AG08396 (cell line): Measurements from ENCODE around the gene KIAA1217.

Experiments used
- DNase-seq: peaks from one replicate; pipeline ENCODE4 v3.0.0; 2012; ENCODE audit warnings: low spot score, mixed read lengths

KIAA1217 gene, protein sequence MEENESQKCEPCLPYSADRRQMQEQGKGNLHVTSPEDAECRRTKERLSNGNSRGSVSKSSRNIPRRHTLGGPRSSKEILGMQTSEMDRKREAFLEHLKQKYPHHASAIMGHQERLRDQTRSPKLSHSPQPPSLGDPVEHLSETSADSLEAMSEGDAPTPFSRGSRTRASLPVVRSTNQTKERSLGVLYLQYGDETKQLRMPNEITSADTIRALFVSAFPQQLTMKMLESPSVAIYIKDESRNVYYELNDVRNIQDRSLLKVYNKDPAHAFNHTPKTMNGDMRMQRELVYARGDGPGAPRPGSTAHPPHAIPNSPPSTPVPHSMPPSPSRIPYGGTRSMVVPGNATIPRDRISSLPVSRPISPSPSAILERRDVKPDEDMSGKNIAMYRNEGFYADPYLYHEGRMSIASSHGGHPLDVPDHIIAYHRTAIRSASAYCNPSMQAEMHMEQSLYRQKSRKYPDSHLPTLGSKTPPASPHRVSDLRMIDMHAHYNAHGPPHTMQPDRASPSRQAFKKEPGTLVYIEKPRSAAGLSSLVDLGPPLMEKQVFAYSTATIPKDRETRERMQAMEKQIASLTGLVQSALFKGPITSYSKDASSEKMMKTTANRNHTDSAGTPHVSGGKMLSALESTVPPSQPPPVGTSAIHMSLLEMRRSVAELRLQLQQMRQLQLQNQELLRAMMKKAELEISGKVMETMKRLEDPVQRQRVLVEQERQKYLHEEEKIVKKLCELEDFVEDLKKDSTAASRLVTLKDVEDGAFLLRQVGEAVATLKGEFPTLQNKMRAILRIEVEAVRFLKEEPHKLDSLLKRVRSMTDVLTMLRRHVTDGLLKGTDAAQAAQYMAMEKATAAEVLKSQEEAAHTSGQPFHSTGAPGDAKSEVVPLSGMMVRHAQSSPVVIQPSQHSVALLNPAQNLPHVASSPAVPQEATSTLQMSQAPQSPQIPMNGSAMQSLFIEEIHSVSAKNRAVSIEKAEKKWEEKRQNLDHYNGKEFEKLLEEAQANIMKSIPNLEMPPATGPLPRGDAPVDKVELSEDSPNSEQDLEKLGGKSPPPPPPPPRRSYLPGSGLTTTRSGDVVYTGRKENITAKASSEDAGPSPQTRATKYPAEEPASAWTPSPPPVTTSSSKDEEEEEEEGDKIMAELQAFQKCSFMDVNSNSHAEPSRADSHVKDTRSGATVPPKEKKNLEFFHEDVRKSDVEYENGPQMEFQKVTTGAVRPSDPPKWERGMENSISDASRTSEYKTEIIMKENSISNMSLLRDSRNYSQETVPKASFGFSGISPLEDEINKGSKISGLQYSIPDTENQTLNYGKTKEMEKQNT (N-terminal part only)

DNA sequence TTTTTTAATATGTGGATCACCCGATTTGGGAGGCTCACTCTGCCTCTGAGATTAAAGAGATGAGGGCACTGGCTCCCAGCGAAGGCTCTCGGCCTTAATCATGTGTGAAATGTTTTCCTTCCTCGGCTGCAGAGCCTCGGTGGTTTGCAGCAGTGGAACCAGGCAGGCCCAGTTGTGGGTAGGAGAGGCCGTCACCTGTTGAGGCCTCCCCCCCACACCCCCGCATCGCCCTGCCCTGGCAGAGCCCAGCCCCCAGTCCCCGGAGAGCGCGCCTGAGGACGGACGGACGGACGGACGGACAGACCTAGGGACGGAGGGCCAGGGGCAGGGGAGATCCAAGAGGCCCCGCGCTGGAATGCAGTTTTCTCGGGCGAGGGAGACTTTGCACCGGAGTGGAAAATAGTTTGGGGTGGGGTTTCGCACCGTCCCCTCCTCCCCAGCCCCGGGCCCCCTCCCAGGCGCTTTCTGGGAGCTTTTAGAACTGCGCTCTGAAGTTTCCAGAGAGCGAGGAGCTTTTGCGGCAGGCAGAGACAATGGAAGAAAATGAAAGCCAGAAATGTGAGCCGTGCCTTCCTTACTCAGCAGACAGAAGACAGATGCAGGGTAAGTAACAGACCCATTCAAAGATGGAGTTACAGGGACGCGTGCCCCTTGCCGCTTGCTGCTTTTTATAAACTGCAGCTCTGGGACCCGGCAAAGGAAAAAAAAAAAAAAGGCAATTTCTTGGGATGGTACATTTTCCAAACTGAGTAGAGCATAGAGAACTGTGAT lies at the start of gene KIAA1217:
TSS of gene KIAA1217 (plus strand) at position 478 of the 771 bp plus-strand sequence. CDS start at position 534, 56 bp downstream.
- DNase-seq, result peak; percentile 32

DNA sequence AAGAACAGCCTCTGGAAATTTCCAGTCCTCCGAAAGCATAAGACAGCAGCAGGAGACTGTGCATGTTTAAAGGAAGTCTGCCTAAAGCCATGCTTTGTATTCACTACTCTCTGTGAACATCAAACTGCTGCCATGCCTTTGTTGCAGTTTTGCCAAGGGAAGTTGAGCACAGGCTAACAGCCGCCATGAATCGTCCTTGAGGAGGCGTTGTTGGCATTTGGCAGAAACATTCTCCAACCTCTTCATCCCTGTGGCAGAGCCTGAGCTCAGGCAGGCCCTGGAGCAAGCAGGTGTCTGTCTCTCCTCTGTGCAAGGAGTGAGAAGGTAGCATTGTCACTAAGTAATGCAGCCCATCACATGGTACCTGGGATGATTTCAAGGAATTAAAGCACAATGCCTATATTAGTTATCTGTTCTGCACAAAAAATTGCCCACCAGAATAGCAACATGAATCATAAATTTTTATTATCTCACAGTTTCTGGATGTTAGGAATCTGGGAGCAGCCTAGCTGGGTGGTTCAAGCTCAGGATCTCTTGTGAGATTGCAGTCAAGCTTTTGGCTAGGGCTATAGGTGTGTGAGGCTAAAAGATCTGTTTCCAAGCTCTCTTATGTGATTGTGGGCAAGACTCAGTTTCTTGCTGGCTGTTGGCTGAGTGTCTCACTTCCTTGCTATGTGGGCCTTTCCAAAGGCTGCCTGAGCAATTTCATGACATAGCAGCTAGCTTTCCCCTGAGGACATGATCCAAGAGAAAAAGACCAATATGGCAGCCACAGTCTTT lies 46.5 kb upstream of the KIAA1217 start:
- no peak for DNase-seq

DNA sequence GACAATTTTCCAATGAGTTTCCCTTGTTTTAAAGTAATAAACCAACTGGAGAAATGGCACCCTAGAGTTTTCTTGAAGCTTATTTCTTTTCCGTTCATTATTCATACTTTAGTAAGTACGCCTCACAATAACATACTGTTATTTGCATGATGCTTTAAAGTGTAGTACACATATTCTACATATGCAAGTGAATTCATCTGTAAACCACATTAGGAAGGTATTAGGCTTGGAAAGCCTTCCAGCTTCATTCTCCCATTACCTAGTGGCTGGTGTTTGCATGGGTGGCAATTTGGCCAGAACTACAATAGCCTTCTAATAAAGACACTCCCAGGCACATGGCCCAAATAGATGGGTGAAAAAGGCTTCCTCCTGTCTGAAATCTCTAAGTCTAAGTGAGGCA lies 45.5 kb upstream of the KIAA1217 start:
- DNase-seq, result no peak

DNA sequence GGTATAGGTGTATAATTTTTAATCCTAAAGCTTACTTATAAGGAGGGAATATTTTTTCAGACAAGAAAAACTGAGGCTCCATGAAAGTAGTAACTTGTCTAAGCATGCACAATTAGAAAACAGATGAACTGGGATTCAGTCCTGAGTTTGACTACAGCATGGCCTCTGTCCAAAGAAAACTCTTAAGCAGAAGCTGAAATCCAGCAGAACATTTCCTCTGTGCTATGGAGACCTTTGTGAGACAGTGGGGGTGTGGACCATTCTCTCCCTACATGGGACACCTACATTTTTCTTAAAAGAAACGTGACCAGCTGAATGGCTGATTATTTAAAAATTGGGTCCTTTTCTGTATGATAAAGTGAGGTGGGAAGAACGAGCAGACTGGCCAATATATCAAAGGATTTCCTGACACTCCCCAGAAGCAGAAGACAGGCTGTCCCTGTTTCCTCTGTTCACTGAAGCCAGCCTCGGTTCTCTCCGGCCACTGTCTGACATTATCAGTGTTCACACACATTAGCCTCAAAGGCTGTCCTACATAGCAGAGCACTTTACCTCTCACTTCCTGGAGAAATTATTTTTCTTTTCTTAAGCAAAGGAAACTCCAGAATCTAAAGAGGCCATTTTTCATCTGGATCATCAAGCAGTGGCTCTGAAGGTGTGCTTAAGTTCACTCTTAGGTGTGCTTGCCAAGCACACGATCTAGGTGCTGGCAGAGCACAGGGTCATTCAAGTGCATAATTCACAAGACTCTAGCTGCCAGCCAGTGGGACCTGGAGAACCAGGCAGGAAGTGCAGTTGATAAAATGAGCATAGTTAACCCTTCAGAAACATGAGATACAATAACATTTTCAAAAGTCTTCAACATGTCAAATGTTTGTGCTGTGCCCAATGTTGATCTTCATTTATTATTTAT lies 40.4 kb upstream of the KIAA1217 start:
- no peak for DNase-seq

DNA sequence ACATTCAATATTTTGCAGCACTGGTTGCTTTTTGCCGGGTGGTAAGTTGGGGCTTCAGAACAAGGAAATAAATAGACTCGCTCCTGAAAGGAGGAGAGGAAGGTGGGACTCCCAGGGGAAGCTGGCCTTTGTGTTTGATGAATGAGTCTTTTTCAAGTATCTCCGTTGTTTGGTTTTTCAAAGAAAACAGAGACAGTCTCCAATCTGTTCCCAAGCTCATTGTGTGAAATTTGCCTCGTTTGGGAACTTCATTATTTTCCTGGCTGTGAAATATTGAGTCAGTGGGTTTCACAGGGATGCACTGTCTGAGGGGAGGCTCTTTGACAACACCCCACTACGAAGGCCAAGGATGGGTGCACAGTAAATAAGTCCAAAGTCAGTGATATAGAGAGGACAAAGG lies 38.7 kb upstream of the KIAA1217 start:
- no peak for DNase-seq

DNA sequence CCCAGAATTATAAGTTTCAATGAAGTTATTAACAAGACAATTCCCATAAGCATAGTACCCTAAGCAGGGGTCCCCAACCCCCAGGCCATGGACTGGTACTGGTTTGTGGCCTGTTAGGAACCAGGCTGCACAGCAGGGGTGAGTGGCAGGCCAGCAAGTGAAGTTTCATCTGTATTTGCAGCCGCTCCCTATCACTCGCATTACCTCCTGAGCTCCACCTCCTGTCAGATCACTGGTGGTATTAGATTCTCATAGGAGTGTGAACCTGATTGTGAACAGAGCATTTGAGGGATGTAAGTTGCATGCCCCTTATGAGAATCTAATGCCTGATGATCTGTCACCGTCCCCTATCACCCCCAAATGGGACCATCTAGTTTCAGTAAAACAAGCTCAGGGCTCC lies 36.0 kb upstream of the KIAA1217 start:
- DNase-seq, result no peak

DNA sequence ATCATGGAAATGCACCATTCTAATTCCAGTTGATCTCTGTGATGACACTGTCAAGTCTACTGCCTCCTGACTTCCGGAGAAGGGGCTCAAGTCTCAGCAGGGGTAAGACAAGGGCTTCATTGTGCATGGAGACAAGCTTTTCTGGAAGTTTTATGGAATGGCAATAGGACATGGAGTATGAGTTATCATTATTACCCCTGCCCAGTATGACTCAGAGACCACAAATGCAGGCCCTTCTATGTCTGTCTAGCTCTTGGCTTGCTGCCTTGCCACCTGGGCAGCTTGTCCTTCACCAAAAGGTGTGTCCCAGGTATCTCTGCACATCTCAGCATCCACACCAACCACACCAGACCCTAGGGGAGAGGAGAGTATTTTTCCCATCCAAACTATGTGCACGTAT lies 34.9 kb upstream of the KIAA1217 start:
- no peak for DNase-seq

DNA sequence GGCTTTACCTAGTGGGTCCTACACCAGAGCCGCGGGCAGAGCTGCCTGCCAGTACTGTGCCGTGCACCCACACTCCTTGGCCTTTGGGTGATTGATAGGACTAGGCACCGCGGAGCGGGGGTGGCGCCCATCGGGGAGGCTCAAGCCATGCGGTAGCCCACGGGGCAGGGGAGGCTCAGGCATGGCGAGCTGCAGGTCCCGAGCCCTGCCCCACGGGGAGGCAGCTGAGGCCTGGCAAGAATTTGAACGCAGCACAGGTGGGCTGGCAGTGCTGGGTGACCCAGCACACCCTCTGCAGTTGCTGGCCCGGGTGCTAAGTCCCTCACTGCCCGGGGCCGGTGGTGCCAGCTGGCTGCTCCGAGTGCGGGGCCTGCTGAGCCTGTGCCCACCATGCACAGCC lies 32.3 kb upstream of the KIAA1217 start:
- DNase-seq, result no peak

DNA sequence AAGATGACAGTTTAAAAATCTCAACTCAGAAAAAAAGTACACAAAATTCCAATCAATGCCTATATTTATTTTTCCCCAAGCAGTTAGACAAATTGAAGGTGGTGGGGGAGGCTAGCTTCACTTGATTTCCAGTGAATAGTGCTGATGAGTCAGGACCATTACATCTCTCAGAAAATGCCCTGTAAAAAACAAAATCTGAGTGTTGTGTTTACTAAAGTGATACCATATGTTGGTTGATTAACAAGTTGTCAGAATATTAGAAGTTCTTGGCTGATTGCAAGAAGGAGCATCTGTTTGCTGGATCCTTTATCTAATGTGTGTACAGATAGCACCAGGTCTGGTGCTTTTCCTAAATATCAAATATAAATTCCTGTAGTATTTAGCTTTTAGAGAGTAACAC lies 31.3 kb upstream of the KIAA1217 start:
- DNase-seq, result no peak

DNA sequence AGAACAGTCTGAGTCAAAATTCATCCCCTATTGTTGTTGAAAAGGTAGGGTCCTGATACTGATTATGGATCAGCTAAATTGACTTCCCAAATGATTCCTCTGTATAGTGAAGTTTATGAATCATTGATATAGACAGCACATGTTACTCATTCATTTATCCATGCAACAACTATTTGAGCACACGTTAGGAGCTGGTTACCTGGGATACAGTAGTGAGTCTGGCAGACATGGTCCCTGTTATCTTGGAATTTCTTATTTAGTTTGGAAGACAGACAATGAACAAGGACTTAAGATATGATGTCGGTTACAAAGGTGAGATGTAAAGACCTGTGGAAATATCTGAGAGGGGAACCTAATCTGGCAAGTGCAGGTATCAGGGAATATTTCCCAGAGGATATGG lies 28.0 kb upstream of the KIAA1217 start:
- no peak for DNase-seq

DNA sequence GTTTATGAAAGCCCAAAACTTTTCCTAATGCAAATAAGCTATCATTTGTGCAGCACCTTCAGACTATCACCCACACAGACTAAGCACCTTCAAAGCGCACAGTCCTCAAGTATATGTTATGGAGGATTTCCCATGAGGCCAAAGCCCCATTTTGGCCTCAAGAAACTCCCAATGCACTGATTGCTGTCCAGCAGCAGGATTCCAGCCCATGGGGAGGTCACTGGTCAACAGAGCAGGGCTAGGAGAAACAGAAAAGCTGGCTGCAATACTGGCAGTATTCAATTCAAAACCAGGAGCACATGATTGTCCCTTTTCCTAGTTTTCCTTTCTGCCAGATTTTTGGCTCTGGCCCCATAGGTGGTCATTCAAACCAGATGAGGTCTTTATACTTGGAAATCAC lies 24.5 kb upstream of the KIAA1217 start:
- DNase-seq, result no peak

DNA sequence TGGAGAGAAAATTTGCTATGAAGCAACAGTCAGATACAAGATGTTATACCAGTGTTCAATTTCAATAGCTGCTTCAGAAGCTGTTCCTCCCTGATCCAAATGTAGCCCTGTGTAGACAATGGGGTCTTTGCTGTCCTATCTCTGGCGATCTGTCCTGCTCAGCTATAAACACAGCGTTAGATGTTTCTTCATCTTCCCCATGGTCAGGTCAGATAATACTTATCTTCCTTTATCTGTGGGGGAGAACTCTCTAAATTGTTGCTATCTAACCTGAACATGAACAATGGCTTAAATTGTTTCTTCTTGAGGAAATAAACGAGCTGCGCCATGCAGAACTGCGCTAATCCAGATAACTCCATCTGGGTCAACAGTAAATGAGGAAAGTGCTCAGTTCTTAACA lies 15.6 kb upstream of the KIAA1217 start:
- DNase-seq, result no peak

DNA sequence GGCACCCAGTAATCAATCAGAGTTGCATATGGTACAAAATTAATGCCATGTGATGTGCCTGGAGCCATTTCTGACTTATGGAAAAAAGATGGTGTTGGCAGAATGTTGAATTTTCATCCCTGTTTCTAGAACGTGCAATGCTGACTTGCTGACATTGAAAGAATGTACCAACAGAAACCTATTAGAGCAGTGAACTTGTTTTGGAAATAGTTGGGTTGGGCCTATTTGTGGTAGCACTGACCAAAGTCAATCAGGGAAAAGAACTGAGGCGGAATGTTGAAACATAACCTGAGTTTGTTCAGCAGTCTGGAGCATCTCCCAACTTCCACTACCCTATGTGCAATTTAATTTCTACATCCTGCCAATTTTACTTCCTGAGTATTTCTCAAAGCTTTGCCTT lies 11.7 kb upstream of the KIAA1217 start:
- no peak for DNase-seq

DNA sequence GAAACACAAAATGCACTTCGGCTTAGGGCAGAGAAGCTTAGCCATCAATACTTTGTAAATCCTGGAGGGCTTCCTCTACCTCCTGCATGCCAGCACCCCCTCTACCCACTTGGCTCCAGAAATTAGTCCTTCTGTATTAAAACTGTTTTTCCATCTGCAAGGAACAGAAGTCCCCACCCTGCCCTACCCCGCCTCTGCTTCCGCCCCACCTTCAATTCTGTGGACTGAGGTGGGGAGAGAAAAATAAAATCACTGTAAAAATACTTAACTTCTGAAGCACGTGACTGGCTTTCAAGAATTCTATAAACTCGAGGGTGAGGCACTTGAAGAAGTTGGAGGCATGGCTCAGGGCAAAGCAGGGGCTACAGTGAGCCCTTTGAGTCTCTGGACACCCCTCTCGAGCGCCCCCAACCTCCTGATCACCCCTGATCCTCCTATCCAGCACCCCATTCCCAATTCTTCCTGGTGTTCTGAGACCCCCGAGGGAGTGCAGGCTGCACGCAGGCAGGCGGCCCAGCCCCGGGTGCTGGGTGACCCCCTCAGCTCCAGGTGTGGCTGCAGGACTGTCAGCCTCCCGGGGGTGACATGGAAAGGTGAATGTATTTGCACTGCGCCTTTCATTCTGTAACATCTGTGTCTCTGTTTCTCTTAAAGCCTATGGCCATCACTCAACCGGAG lies 7.3 kb upstream of the KIAA1217 start:
- no peak for DNase-seq

DNA sequence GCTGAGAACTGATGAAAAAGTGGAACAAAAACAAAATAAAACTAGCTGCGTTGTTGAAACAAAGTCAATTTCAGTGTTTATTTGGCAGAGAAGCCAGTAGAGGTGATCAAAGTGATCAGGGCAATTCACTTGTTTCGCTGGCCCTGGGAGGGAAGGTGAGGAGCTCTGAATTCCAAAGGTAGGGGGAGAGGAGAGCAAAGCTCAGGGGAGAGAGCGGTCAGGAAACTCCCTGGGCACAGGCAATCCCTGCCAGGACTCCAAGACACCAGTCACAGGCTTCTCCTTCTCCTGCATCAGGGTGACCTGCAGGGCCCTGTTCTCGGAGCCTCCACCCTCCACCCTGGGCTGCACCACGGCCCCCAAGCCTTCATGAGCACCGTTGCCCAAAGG lies 6.8 kb upstream of the KIAA1217 start:
- no peak for DNase-seq

DNA sequence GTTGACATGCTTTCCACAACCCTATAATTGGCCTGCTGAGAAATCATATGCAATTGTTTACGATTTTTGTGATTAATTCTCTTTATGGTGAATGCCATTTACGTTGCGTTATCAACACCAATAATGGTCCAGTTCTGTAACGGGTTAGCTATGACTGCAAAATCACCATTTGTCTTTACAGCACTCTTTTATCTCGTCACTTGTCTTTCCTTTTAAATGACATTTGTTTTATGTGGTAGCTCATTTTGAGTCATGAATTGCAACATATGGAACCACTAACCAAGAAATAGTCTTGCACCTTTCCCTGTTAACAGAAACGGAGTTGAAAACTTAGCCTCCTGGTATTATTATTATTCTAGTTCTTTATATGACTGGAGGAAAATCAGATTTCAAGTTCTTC lies 3.1 kb upstream of the KIAA1217 start:
- DNase-seq, result no peak

DNA sequence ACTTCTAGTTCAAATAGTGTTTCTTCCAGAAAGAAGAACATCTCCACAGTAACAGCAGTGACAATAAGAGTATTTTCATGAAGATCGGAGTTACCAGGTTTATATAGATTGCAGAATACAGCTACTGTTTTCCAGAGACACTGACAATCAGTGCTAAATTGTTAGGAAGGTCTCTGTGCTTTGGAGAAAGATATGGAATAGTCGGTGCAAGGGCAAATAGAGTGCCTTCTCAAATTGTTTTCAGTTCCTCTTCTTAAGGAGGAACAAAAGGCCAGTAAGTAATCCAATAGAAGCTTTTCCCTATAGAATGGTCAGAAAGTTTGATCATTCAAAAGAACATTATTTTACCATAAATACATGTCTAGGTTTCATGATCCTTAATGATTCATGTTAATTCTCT lies 2.6 kb upstream of the KIAA1217 start:
- DNase-seq, result no peak

DNA sequence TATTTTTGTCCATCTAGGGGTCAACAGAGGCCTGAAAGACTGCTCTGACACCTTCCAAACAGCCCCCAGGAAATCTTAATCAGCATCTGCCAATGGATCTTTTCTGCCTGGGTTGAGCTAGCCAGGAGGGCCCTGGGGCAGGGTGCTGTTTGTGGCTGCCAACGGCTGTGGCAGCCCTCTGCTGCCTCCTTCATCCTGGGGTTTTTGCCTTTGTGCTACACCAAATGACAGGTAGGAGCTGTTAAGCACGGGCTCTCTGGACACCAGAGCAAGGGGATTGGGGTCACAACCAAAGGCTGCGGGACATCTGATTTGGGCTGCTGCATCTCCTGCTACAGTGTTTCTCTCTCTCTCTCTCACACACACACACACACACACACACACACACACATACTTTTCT lies 2.0 kb upstream of the KIAA1217 start:
- no peak for DNase-seq

DNA sequence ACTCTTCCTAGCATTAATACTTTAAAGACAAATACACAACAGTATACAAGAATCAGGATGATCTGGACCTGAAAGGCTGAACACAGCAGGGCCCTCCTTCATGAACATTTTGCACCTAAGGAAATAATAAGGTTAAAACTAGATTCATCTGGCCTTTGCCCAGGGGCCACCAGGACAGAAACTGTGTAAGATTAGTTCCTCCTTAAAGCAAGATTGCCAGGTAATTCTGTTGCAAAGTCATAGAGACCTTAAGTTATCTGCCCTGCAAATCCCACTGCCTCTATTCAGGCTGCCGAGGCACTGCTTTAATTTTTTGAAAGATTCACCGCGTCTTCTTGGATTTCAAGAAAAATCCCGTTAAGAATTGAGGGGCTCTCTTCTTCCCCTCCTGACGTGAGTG lies 1.6 kb upstream of the KIAA1217 start:
- no peak for DNase-seq
